ENCODE data around the gene RIC8A. TPM values are rescaled to one million over a fixed set of nuclear protein-coding genes. Genes with fewer than 3 reads are reported as not detected.
"Not testable (repeated sequence)": the region's sequence is repeated elsewhere in the genome, so short reads cannot be mapped to it uniquely, and the experiment has no call there.

RIC8A gene
- total RNA-seq, 1 experiment from 2014 or later, result 180 TPM

GRCh38 chr11:190546-190945, 17.0 kb upstream of the RIC8A start:
- H3K4me1 ChIP-seq (ENCODE audit: insufficient read depth, low read length); intact Hi-C loops (cut with micrococcal nuclease); H3K9me2 ChIP-seq (replicated peaks; ENCODE audit: low read length); CTCF ChIA-PET; DNase-seq; H3F3A ChIP-seq (ENCODE audit: low read length, unreplicated experiment); H2AFZ ChIP-seq (ENCODE audit: low read length); H4K20me1 ChIP-seq (ENCODE audit: low read length); H3K36me3 ChIP-seq (ENCODE audit: low read depth, low read length); H3K9ac ChIP-seq (ENCODE audit: low read length); H3K9me3 ChIP-seq (ENCODE audit: low read length); H3K4me3 ChIP-seq (ENCODE audit: low read length); H3K27me3 ChIP-seq (ENCODE audit: low read length); BruUV-seq (replicated peaks); H3K79me2 ChIP-seq (ENCODE audit: low read length); POLR2A ChIA-PET (ENCODE audit: unreplicated experiment); H3K27ac ChIP-seq (ENCODE audit: low read length); H3K4me2 ChIP-seq (ENCODE audit: low read length); ATAC-seq: not testable (repeated sequence)

DNA sequence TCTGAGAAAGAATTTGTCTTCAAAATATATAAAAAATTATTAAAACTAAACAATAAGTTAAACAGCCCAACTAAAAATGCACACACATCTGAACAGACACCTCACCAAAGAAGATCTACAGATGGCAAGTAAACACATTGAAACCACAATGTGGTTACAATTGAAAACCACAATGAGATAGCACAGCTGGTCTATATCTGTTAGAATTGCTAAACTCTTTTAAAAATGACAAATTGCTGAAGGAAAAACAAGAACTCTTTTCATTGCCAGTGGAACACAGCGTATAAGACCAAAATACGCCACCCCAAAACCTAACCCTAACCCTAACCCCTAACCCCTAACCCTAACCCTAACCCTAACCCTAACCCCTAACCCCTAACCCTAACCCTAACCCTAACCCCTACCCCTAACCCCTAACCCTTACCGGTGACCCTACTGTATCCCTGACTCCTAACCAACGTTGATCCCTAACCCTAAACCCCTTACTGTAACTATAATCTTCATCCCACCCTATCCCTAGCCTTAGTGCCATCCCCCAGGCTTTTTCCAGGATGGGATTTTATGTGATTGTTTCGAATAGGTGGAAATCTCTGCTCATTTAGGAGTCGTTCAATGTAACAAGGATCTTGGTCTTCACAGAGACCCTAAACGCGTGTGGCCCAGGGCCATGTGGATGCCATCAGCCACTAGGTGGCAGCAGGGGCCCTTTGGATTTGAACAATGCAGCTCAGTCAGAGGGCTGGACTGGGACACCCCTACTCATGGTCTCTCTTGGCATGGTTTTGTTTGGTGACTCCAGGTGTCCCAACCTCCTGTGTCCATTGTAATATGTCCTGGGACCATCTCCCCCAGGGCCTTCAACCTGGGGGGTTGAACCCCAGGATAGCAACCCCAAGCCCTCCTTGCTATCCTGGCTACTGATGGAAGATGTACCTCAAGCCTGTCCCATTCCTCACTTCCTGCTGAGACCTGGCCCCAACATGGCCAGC, 15.7 kb upstream of the RIC8A start:
- H3K9ac ChIP-seq (ENCODE audit: low read length); H2AFZ ChIP-seq (ENCODE audit: low read length); POLR2A ChIA-PET (ENCODE audit: unreplicated experiment); H3K27me3 ChIP-seq (ENCODE audit: low read length); DNase-seq; CTCF ChIA-PET; H3K4me1 ChIP-seq (ENCODE audit: insufficient read depth, low read length); H3K9me3 ChIP-seq (ENCODE audit: low read length); H3F3A ChIP-seq (ENCODE audit: low read length, unreplicated experiment); BruUV-seq (replicated peaks); H3K79me2 ChIP-seq (ENCODE audit: low read length); H3K4me2 ChIP-seq (ENCODE audit: low read length); H3K4me3 ChIP-seq (ENCODE audit: low read length); H3K9me2 ChIP-seq (replicated peaks; ENCODE audit: low read length); H3K27ac ChIP-seq (ENCODE audit: low read length); H4K20me1 ChIP-seq (ENCODE audit: low read length); intact Hi-C loops (cut with micrococcal nuclease); H3K36me3 ChIP-seq (ENCODE audit: low read depth, low read length): not testable (repeated sequence)
- peak; percentile 65 for ATAC-seq

DNA sequence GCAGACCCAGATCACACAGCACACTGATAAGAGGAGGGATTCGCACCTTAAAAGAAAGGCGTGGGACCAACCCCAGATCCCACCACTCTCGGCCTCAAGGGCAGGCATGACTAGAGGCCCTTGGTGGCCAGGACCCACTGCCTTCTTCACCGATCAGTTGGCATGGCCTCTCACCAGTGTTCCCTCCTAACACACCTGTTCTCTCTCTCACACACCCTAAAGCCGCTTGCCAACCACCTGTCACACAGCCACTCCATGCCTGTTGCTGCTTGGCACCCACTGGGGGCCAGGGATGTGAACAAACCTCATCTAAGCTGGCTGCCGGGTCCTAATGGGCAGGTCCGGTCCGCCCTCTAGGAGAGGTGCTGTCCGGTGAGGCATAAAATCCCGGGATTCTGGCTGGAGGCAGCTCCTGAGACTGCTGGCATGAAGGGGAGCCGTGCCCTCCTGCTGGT, 14.8 kb upstream of the RIC8A start, which contains the start of gene SCGB1C1:
SCGB1C1 (plus strand) TSS at position 405 of the 455 bp plus-strand sequence; CDS start at position 427, 22 bp downstream.
- H3K27me3 ChIP-seq (ENCODE audit: low read length); H2AFZ ChIP-seq (ENCODE audit: low read length); H3K79me2 ChIP-seq (ENCODE audit: low read length); intact Hi-C loops (cut with micrococcal nuclease); H3K9me2 ChIP-seq (replicated peaks; ENCODE audit: low read length); H3K4me1 ChIP-seq (ENCODE audit: insufficient read depth, low read length); POLR2A ChIA-PET (ENCODE audit: unreplicated experiment); H3K27ac ChIP-seq (ENCODE audit: low read length); H4K20me1 ChIP-seq (ENCODE audit: low read length); DNase-seq; ATAC-seq; H3K9me3 ChIP-seq (ENCODE audit: low read length); BruUV-seq (replicated peaks); CTCF ChIA-PET; H3K4me3 ChIP-seq (ENCODE audit: low read length); H3F3A ChIP-seq (ENCODE audit: low read length, unreplicated experiment); H3K9ac ChIP-seq (ENCODE audit: low read length); H3K4me2 ChIP-seq (ENCODE audit: low read length); H3K36me3 ChIP-seq (ENCODE audit: low read depth, low read length): not testable (repeated sequence)

GRCh38 chr11:193481-193880, 14.0 kb upstream of the RIC8A start:
- H3K4me3 ChIP-seq (ENCODE audit: low read length); H3K79me2 ChIP-seq (ENCODE audit: low read length); H4K20me1 ChIP-seq (ENCODE audit: low read length); H3K9me2 ChIP-seq (replicated peaks; ENCODE audit: low read length); H3F3A ChIP-seq (ENCODE audit: low read length, unreplicated experiment); H3K4me2 ChIP-seq (ENCODE audit: low read length); H2AFZ ChIP-seq (ENCODE audit: low read length); H3K36me3 ChIP-seq (ENCODE audit: low read depth, low read length); intact Hi-C loops (cut with micrococcal nuclease); ATAC-seq; H3K9ac ChIP-seq (ENCODE audit: low read length); POLR2A ChIA-PET (ENCODE audit: unreplicated experiment); H3K4me1 ChIP-seq (ENCODE audit: insufficient read depth, low read length); CTCF ChIA-PET; H3K27ac ChIP-seq (ENCODE audit: low read length); H3K9me3 ChIP-seq (ENCODE audit: low read length); DNase-seq; BruUV-seq (replicated peaks); H3K27me3 ChIP-seq (ENCODE audit: low read length): not testable (repeated sequence)

All from PC-3 (cell line).